HPDE6-E6E7 (cell line): ENCODE data around the gene KCNMB1.
"Not testable (repeated sequence)": the region's sequence is repeated elsewhere in the genome, so short reads cannot be mapped to it uniquely, and the experiment has no call there.

Experiments
- DNase-seq: peaks from one replicate; pipeline ENCODE4 v3.0.0; 2011; ENCODE audit warnings: missing footprints; ENCODE audit errors: extremely low spot score

Gene KCNMB1

GRCh38 chr5:170377027-170377426 lies 12.1 kb downstream of the KCNMB1 start:
- DNase-seq = no peak

GRCh38 chr5:170376526-170376925 lies 12.6 kb downstream of the KCNMB1 start:
- not testable (repeated sequence) for DNase-seq

GRCh38 chr5:170375283-170375682 lies 13.9 kb downstream of the KCNMB1 start:
- DNase-seq = no peak

- no peak for DNase-seq
Measured at GRCh38 chr5:170372971-170373370, 16.2 kb downstream of the KCNMB1 start.

GRCh38 chr5:170368586-170368985 lies 20.6 kb downstream of the KCNMB1 start:
- no peak for DNase-seq

- DNase-seq = no peak
Measured at GRCh38 chr5:170366276-170366675, 22.9 kb downstream of the KCNMB1 start.

GRCh38 chr5:170365831-170366230 lies 23.3 kb downstream of the KCNMB1 start:
- no peak for DNase-seq

- no peak for DNase-seq
Measured at GRCh38 chr5:170365011-170365410, 24.2 kb downstream of the KCNMB1 start.

- DNase-seq = no peak
Measured at GRCh38 chr5:170363671-170364070, 25.5 kb downstream of the KCNMB1 start.

- DNase-seq = no peak
Measured at GRCh38 chr5:170362656-170363055, 26.5 kb downstream of the KCNMB1 start.

GRCh38 chr5:170362102-170362501 lies 27.1 kb downstream of the KCNMB1 start:
- DNase-seq = no peak

- DNase-seq = no peak
Measured at GRCh38 chr5:170361616-170362015, 27.6 kb downstream of the KCNMB1 start.

- DNase-seq = no peak
Measured at GRCh38 chr5:170361116-170361515, 28.1 kb downstream of the KCNMB1 start.

GRCh38 chr5:170360709-170361108 lies 28.5 kb downstream of the KCNMB1 start:
- DNase-seq = no peak

GRCh38 chr5:170357955-170358444 lies 31.2 kb downstream of the KCNMB1 start:
- no peak for DNase-seq

GRCh38 chr5:170355601-170356098 lies 33.5 kb downstream of the KCNMB1 start:
- DNase-seq = no peak

- no peak for DNase-seq
Measured at GRCh38 chr5:170353961-170354360, 35.2 kb downstream of the KCNMB1 start.

- DNase-seq = no peak
Measured at GRCh38 chr5:170353011-170353761, 36.0 kb downstream of the KCNMB1 start.

GRCh38 chr5:170348137-170348633 lies 41.0 kb downstream of the KCNMB1 start:
- no peak for DNase-seq

- DNase-seq = no peak
Measured at GRCh38 chr5:170347022-170347567, 42.1 kb downstream of the KCNMB1 start.

GRCh38 chr5:170345971-170346370 lies 43.2 kb downstream of the KCNMB1 start:
- no peak for DNase-seq

- no peak for DNase-seq
Measured at GRCh38 chr5:170343177-170343576, 46.0 kb downstream of the KCNMB1 start.

GRCh38 chr5:170342153-170342725 lies 46.9 kb downstream of the KCNMB1 start:
- no peak for DNase-seq
